Keratinocyte (primary cell): ENCODE data around the gene MADCAM1.

Source experiments
- EZH2 ChIP-seq: IDR thresholded peaks from one replicate; pipeline ENCODE4 v1.6.1; 2012; ENCODE audit warnings: inconsistent platforms, mild to moderate bottlenecking, low read length, moderate library complexity
- TF ChIP-seq, protein P1 (sequence below), 3 experiments: IDR thresholded peaks in 1 of 3; conservative IDR thresholded peaks in 1 of 3; optimal IDR thresholded peaks in 1 of 3; 2 replicates in 2 of 3; 3 replicates in 1 of 3; pipeline versions ENCODE3 to v1.5.1; 2011; ENCODE audit warnings: low read length in 3 of 3, mild to moderate bottlenecking in 3 of 3, moderate library complexity in 2 of 3, control low read depth in 1 of 3, inconsistent platforms in 1 of 3; ENCODE audit not compliant: insufficient read depth in 2 of 3; ENCODE audit errors: extremely low read depth in 1 of 3

DNA sequence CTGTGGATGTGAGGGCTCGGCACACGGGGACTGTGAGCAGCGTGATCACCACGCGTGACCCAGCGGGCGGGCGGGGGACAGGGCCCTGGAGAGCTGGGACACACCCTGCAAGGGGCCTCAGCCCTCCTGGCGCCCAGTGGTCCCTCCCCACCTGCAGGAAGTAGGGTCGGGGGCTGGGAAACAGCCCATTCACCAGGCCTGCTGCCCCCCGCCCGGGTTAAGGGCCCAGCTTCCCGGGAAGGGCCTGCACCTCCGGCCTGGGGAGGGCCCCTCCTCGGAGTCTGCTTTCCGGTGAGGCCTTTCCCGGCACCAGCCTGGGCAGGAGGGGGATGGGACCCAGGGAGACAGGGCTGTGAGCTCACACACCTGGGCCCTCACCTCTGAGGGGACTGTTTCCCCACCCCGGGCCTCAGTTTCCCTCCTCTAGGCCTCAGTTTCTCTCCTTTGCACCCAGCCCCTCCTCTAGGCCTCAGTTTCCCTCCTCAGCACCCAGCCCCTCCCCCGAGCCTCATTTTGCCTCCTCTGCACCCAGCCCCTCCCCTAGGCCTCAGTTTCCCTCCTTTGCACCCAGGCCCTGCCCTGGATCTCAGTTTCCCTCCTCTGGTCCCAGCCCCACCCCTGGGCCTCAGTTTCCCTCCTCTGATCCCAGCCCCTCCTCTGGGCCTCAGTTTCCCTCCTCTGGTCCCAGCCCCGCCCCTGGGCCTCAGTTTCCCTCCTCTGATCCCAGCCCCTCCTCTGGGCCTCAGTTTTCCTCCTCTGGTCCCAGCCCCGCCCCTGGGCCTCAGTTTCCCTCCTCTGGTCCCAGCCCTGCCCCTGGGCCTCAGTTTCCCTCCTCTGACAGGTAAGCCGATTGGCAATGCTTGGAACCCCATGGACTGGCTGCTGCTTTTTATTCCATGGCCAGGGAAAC lies 1.9 kb upstream of the MADCAM1 start:
- TF ChIP-seq, protein P1, sequence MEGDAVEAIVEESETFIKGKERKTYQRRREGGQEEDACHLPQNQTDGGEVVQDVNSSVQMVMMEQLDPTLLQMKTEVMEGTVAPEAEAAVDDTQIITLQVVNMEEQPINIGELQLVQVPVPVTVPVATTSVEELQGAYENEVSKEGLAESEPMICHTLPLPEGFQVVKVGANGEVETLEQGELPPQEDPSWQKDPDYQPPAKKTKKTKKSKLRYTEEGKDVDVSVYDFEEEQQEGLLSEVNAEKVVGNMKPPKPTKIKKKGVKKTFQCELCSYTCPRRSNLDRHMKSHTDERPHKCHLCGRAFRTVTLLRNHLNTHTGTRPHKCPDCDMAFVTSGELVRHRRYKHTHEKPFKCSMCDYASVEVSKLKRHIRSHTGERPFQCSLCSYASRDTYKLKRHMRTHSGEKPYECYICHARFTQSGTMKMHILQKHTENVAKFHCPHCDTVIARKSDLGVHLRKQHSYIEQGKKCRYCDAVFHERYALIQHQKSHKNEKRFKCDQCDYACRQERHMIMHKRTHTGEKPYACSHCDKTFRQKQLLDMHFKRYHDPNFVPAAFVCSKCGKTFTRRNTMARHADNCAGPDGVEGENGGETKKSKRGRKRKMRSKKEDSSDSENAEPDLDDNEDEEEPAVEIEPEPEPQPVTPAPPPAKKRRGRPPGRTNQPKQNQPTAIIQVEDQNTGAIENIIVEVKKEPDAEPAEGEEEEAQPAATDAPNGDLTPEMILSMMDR (optimal IDR thresholded peaks at IDR 0.05 in 1 of 3, IDR thresholded peaks at IDR 0.05 in 1 of 3, conservative IDR thresholded peaks at IDR 0.05 in 1 of 3; ENCODE audit: extremely low read depth in 1 of 3, insufficient read depth in 2 of 3, low read length in 3 of 3): no peak
- TF ChIP-seq EZH2: no peak
